NOMO-1 treated with DMSO at 0.1 percent for 48 hours (cell line): ENCODE measurements around the gene IL32.
"Not testable (repeated sequence)": the region's sequence is repeated elsewhere in the genome, so short reads cannot be mapped to it uniquely, and the experiment has no call there.

ENCODE experiments used
- DNase-seq: peaks from one replicate; lab custom pipeline; 2025; ENCODE audit not compliant: unreplicated experiment; lab: John Stamatoyannopoulos, UW

The IL32 gene

DNA sequence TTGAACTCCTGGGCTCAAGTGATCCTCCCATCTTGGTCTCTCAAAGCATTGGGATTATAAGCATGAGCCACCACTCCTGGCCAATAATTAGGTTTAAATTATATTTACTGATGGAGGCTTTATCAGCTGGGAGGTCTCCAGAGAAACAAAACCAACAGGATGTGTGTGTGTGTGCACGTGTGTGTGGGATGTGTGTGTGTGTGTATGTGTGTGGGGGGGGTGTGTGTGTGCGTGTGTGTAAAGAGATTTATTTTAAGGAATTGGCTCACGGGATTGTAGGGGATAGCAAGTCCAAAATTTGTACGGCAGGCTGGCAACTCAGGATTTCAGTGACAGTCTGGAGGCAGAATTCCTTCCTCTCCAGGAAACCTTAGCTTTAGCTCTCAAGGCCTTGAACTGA is 14.4 kb upstream of the IL32 start:
- DNase-seq = no peak

DNA sequence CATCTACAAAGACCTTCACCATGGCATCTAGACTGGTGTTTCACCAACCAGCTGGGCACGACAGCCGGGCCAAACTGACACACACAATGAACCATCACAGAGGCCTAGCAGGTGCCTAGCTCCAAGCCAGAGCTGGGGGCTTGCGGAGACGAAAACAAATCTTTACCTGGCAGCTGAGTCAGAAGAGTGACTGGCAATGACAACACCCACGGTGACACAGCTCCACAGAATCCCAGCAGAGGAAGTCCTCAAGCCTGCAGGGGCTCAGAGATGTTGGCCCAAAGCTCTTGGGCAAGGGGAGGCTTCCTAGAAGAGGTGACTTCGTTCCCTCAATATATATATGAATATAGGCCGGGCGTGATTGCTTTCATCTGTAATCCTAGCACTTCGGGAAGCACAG is 13.9 kb upstream of the IL32 start:
- no peak for DNase-seq

DNA sequence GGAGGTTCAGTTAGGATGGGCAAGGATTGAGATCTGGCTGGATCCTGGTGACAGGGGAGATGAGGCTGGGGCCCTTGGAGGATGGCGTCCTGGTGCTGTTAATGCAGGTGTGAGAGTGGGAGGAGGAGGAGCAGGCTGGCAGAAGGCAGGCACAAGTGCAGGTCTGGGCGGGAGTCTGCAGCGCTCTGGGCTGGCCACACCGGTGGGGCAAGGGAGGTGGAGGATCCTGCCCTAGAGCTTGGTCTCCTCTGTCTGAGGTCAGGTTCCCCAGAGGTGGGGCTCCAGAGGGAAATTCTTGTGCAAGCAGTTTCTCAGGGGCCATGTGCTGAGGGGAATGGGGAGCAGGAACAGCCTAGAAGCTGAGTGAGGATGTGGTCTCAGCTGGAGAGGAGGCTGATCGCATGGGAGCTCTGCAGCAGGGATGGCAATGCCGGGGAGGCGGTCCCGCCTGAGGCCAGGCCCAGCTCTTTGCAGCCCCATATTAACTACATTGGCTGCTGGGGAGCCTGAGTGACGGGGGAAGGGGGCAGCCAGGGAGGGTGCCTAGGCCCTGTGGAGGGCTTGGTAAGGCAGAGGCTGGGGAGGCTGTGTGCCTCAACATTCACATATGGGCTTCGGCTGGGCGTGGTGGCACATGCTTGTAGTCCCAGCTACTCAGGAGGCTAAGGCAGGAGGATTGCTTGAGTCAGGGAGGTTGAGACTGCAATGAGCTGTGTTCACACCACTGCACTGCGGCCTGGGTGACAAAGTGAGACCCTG is 12.7 kb upstream of the IL32 start:
- DNase-seq = not testable (repeated sequence)

DNA sequence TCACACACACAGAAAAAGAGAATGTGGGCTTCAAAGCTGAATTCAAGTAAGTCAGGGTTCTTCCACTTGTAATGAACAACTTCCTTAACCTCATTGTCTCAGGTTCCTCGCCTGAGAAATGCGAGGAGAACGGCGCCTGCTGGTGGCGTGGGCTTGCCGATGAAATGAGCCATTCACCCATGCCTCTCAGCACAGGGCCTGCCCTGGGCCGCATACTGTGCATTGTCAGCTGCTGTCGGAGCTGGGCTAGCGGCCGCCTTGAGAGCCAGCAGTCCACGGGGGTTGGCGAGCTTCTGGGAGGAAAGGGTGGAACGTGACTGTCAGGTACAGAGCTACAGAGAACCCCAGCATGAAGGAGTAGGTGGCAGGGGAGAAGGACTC is 12.1 kb upstream of the IL32 start:
- DNase-seq = peak; percentile 25

DNA sequence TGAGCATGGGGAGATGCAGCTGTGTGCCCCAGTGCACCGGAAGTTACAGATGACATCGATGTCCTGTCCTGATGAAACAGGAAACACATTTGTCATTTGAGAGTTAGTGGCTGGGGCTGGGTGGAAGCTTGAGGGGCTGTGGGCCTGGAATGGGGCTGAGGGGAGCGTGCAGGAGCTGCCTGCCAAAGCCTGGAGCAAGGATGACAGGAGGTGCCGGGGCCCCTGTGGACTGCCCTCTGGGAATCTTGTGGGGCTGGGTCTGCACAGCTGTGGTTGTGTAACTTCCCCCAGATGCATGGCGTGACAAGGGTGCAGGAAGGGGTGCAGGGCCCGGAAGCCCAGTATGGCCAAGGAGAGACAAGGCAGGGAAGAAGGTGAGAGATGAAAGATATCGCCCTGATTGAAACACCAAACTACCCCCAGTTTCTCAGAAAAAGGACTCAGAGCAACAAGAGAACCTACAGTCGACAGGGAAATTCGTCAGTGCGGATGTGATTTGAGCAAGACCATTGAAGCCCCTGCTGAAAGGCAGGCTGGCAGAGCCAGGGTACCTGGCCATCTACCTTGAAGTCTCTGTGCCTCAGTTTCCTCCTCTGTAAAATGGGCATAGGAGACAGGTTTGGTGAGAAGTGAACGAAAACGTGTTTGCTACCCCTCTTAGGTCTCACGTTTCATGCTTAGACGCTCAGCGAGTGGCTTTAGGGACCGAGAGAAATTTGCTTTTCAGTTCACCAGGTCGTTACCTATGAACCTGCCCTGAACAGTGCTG is 10.3 kb upstream of the IL32 start:
- peak; percentile 61 for DNase-seq

DNA sequence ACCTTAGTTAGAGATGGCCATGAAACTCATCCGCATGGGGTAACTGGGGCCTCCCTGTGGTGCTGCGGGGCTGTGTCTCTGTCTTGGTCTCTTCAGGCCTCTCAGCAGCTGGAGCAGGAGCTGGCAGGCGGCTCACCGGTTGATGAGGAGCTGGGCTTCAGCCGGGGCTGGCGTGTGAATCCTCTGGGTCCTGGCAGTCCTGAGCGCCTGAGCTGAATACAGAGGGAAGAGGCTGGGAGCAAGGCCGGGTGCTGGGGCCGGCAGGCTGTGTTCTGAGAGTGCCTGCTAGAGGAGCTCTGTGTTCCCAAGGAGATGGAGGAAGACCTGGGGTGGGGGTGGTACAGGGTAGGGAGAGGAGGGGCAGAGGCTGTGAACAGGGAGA is 9.7 kb upstream of the IL32 start:
- not testable (repeated sequence) for DNase-seq

DNA sequence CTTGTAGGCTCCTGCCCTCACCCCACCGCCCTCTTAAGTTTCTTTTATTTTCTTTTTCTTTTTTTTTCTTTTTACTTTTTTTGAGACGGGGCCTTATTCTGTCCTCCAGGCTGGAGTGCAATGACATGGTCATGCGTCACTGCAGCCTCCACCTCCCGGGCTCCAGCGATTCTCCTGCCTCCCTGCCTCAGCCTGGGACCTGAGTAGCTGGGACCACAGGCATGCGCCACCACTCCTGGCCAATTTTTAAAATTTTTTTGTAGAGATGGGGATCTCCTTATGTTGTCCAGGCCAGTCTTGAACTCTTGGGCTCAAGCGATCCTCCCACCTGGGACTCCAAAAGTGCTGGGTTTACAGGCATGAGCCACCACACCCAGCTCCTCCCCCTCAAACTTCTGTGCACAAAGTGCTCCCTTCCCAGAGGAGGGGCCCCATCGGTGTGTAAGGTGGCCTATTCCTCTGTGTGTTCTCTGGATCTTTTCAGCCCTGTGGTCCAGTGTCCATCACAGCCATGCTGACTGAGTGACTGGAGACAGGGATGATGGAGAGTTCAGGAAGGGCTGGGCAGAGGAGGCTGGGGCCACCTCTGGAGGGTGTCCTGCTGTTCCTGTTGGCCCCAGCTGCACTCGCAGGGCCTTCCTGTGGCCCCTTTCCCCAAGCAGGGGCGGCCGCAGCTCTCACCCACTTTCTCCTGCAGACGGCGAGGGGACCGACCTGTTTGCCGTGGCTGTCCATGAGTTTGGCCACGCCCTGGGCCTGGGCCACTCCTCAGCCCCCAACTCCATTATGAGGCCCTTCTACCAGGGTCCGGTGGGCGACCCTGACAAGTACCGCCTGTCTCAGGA is 8.9 kb upstream of the IL32 start:
- DNase-seq = no peak

DNA sequence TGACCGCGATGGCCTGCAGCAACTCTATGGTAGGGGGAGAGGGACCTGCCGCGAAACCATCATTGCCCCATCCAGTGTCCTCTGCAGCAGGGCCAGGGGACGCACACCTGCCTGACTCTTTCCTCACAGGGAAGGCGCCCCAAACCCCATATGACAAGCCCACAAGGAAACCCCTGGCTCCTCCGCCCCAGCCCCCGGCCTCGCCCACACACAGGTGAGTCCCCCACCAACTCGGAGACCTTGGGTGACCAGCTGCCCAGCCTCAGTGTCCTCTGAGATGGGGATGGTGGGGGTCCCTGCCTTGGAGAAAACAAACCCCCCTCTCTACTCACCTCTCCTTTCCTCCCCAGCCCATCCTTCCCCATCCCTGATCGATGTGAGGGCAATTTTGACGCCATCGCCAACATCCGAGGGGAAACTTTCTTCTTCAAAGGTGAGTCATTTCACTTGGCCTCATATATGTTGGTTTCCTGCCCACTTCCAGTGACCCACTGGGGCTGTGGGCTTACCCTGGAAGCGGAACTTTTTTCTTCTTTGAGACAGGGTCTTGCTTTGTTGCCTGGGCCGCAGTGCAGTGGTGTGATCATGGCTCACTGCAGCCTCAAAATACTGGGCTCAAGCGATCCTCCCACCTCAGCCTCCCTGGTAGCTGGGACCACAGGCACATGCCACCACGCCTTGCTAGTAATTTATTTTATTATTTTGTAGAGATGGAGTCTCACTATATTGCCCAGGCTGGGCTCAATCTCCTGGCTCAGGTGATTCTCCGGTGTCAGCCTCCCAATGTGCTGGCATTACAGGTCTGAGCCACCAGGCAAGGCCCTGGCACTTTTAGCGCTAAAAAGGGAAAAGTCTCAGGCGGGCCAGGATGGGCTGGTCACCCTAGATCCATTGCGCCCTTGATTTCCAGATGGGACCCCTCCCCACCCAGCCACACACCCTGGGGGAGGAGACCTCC is 8.0 kb upstream of the IL32 start:
- no peak for DNase-seq

DNA sequence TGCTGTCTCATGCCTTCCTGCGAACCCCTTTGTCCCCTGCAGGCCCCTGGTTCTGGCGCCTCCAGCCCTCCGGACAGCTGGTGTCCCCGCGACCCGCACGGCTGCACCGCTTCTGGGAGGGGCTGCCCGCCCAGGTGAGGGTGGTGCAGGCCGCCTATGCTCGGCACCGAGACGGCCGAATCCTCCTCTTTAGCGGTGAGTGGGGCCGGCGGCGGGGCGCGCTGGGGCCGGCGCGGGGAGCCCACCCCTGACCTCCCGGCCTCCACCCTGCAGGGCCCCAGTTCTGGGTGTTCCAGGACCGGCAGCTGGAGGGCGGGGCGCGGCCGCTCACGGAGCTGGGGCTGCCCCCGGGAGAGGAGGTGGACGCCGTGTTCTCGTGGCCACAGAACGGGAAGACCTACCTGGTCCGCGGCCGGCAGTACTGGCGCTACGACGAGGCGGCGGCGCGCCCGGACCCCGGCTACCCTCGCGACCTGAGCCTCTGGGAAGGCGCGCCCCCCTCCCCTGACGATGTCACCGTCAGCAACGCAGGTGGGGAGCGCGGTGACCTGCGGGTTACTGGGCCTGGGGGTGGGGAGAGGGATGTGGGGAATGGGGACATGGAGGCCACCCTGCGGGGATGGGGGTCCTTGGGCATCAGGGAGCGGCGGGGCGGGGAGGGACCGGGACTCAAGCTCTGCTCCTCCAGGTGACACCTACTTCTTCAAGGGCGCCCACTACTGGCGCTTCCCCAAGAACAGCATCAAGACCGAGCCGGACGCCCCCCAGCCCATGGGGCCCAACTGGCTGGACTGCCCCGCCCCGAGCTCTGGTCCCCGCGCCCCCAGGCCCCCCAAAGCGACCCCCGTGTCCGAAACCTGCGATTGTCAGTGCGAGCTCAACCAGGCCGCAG is 7.1 kb upstream of the IL32 start:
- DNase-seq = peak; percentile 44

DNA sequence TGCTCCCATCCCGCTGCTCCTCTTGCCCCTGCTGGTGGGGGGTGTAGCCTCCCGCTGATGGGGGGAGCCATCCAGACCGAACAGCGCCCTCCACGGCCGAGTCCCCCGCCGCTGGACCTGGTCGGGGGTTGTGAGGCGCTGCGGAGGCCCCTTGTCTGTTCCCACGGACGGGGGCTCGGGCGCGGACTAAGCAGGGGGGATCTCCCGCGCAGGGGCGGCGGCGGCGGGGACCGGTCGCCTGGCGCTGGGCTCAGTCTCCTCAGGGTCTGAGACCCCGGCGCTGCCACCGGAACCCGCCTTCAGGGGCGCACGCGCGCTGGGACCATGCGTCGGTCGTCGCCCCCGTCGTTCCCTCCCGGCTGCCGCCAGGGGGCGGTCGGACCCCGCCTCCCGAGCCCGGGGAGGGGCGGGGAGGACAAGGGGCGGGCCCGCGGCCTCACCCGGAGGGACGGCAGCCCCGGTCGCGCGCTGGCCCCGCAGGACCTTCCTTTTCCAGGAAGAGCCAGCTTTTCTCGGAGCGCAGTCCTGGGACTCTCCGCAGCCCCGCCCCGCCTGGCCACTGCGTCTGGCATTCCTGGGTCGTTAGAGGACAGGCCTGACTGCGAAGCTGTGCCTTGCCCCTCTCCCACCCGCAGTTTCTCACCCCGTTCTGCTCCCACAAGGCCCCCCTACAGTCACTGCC is 6.3 kb upstream of the IL32 start:
- DNase-seq = peak; percentile 72

DNA sequence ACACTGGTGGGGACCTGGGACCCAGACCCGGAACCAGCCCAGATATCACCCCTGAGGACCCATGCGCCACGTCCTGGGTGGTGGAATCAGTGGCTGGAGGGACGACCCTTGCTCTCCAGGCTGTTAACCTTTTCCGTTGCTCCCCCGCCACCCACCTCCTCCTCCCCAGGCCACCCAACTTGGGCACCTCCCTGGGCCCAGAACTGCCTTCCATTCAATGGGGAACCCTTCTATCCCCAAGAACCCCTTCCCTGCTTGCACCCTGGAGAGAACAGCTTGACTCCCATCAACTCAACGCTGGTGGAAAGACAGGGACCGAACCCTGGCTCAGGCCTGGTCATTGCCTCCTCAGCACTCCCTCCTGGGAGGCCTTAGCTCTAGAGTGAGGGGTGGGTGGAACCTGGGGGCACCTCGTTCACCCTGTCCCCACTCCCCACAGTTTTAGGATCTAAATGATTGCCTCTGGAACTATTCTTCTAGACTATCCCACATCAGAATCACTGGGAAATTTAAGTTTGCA is 5.7 kb upstream of the IL32 start:
- DNase-seq = no peak

DNA sequence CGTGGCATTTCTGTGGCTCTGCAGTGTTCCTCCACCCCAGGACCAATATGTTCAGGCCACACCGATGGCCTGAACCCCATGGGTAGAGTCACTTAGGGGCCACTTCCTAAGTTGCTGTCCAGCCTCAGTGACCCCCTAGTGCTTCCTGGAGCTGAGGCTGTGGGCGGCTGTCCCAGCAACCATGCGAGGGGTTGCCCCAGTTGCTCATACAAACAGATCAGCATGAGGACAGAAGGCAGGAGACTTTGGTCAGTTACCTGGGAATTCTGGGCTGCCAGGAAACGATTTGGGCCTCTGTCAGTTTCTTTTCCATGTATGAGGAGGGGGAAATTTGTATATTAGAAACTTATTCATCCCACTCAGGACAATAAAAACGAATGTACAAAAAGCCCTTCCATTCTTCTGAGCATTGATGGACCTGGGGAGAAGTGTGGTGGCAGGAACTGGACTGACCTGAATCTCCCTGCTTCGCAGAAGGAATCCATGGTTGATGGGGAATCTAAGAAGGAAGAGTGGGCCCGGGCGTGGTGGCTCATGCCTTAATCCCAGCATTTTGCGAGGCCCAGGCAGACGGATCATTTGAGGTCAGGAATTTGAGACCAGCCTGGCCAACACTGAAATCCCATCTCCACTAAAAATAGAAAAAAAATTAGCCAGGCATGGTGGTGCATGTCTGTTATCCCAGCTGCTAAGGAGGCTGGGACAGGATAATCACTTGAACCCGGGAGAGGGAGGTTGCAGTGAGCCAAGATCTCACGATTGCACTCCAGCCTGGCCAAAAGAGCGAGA is 4.9 kb upstream of the IL32 start:
- no peak for DNase-seq

DNA sequence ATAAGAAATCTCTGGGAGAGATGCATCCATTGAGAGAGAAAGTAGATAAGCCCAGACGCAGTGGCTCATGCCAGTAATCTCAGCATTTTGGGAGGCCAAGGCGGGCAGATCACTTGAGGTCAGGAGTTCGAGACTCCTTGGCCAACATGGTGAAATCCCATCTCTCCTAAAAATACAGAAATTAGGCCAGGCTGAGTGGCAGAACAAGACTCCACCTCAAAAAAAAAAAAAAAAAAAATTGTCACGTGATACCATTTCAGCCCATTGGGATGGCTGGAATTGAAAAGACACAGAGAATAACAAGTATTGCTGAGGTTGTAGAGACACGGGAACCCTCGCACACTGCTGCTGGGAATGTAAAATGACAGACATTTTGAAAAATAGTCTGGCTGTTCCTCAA is 2.9 kb upstream of the IL32 start:
- DNase-seq = no peak

DNA sequence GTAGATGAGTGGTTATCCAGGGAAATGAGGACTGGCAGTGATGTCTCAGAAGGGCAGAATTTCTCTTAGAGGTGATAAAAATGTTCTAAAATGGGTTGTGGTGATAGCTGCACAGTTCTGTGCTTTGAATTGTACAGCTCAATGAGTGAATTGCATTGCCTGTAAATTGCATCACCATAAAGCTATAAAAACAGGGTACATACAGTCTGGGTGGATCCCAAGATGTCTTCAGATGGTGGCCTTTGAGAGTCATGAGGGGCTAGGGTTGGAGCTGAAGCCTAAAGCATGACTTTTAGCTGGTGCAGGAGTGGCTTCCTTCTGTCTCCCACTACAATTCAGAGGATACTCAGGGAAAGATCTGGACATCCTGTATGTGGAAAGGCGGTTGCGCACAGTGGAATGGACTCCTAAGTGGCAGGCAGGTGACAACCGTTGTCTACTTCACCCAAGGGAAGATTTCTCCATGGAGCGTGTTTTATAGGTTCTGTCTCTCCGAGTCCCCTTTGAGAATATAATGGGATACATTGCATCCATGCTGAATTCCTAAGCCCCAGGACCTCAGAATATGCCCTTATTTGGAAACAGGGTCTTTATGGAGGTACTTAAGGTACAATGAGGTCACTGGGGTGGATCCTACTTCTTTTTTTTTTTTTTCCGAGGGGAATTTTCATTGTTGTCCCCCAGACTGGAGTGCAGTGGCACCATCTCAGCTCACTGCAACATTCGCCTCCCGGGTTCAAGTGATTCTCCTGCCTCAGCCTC is 1.6 kb upstream of the IL32 start:
- DNase-seq = no peak

DNA sequence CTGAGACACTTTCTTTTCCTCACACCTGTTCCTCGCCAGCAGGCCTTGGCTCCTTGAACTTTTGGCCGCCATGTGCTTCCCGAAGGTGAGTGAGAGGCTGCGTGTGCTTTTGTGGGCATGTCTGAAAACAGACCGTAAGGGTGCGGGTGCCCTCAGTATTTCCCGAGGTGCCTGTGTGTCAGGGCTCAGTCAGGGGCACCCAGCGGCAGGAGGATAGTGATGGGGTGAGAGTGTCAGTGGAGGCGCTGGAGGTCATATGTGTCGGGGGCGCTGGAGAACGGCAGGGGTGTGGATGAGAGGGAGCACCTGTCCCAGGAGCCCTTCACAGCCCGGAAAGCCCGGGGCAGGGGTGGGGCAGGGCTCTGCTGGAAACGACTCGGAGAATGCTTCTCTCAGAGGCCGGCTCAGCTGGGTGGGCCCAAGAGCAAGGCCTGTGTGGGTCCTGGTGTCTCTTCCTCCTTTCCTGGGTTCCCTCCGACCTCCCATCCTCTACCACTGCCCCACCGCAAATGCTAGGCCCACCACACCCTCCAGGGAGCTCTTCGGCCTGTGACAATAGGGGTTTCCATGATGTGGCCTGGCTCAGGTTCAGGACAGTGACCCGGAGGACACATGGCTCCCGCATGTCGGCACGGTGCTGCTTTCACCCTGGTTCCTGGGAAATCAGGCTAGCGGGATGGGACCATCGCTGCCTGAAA is 451 bp downstream of the IL32 start:
- DNase-seq = no peak

DNA sequence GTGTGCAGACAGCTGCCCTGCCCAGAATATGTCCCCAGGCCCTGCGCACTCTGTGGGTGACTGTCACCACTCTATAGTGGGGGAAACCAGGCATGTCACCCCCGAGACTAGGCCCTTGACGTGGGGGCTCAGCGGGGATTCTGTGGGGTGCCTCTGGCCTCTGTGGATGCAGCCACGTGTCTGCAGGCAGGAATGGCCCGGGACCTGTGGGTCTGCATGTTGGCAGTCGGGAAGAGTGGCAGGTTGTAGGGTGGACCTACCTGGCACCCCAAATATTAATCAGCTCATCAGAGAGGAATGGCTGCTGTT is 954 bp downstream of the IL32 start:
- DNase-seq = no peak

DNA sequence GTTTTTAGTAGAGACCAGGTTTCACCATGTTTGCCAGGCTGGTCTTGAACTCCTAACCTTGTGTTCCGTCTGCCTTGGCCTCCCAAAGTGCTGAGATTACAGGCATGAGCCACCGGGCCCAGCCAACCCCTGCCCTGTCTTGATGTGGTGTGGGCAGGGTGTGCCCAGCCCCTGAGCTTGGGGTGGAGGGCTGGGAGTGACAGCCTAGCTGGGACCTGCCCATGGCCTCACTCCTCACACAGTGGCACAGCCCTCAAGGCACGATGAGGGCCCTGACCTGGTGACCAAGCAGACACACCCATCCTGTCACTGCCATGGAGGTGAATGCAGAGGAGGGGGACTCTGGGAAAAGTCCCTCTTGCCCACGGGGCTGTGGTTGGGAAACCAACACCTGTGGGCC is 3.0 kb downstream of the IL32 start:
- no peak for DNase-seq
